K562 (cell line): ENCODE measurements around the gene PDLIM7. TPM values are rescaled to one million over a fixed set of nuclear protein-coding genes. Genes with fewer than 3 reads are reported as not detected.

Experiments
- ATAC-seq: fragments of 200-7000 bp; cut with Tn5 transposase; 3 replicates; pipeline ENCODE4 v1.9.1; 2020; ENCODE audit warnings: moderate library complexity
- BruUV-seq: library from RNA; stranded (reverse); fragments of 400-500 nt; replicated peaks from 2 replicates; lab custom pipeline; 2021; lab: Mats Ljungman, UMichigan
- CTCF ChIA-PET: fragments of 300-600 bp; formaldehyde crosslinking; extraction: SDS; loops from one replicate; lab custom pipeline; 2021; ENCODE audit warnings: low intra/inter-chr PET ratio; lab: Yijun Ruan, JAX
- POLR2A ChIA-PET: fragments of 300-600, 350-650 bp; sonication (Branson Sonifier 250); formaldehyde crosslinking; extraction: SDS; loops from one replicate; lab custom pipeline; 2021; ENCODE audit warnings: antibody characterized with exemption, inconsistent platforms; lab: Yijun Ruan, JAX
- DNase-seq, 4 experiments: peaks; one replicate each; pipeline versions ENCODE4 v3.0.0 to v3.0.0-alpha.2; 2011 to 2018; ENCODE audit warnings: low spot score in 3 of 4, mixed read lengths in 3 of 4; ENCODE audit errors: extremely low read depth in 1 of 4
- FAIRE-seq: peaks from 2 replicates; lab custom pipeline; 2011; peaks lifted over from hg19 to GRCh38; lab: Jason Lieb, UNC
- H2AFZ ChIP-seq: 2 replicates; pipeline ENCODE4 v1.6.0; 2011; ENCODE audit warnings: low read depth, low read length, control low read depth, inconsistent platforms
- H3K27ac ChIP-seq: fragments of 200-600 bp; 3 replicates; pipeline ENCODE4 v1.8.0; 2011; ENCODE audit warnings: low read depth, mild to moderate bottlenecking, control low read depth, inconsistent platforms, low read length, moderate library complexity, mixed read lengths; ENCODE audit errors: extremely low read depth
- H3K27me3 ChIP-seq, 2 experiments: fragments of 300-600 bp in 1 of 2; 2 replicates in 1 of 2; 3 replicates in 1 of 2; pipeline versions ENCODE4 v1.6.0 to v1.8.0; 2011; ENCODE audit warnings: inconsistent platforms in 2 of 2, low read length in 2 of 2, mild to moderate bottlenecking in 1 of 2, mixed read lengths in 1 of 2, moderate library complexity in 1 of 2; ENCODE audit not compliant: control insufficient read depth in 2 of 2, insufficient read depth in 2 of 2
- H3K36me3 ChIP-seq: fragments of 300-600 bp; 3 replicates; pipeline ENCODE4 v1.8.0; 2011; ENCODE audit warnings: mild to moderate bottlenecking, low read length, inconsistent platforms; ENCODE audit not compliant: control insufficient read depth, insufficient read depth
- H3K4me1 ChIP-seq, 2 experiments: fragments of 200-600 bp in 1 of 2; replicated peaks in 1 of 2; 2 replicates in 1 of 2; 3 replicates in 1 of 2; pipeline versions ENCODE4 v1.5.1 to v1.8.0; 2011; ENCODE audit warnings: inconsistent platforms in 2 of 2, low read length in 2 of 2, mild to moderate bottlenecking in 1 of 2, mixed read lengths in 1 of 2, moderate library complexity in 1 of 2; ENCODE audit not compliant: control insufficient read depth in 2 of 2, insufficient read depth in 2 of 2
- H3K4me2 ChIP-seq: 2 replicates; pipeline ENCODE4 v1.6.1; 2011; ENCODE audit warnings: low read length, control low read depth, inconsistent platforms, mixed read lengths; ENCODE audit not compliant: insufficient read depth
- H3K4me3 ChIP-seq: fragments of 200-600 bp; sonication (generic), shearing (Covaris generic); 2 replicates; pipeline ENCODE4 v1.5.1; 2016; ENCODE audit warnings: control low read depth, inconsistent platforms
- H3K79me2 ChIP-seq: fragments of 200-600 bp; 3 replicates; pipeline ENCODE4 v1.8.0; 2011; ENCODE audit warnings: low read length, inconsistent platforms; ENCODE audit not compliant: control insufficient read depth, insufficient read depth
- H3K9ac ChIP-seq, 2 experiments: 2 replicates each; pipeline versions ENCODE4 v1.6.0 to v1.6.1; 2011; ENCODE audit warnings: low read depth in 2 of 2, low read length in 2 of 2, control low read depth in 1 of 2, inconsistent platforms in 1 of 2, mild to moderate bottlenecking in 1 of 2, mixed read lengths in 1 of 2; ENCODE audit not compliant: insufficient read depth in 1 of 2
- H3K9me1 ChIP-seq: one replicate; pipeline ENCODE4 v1.6.0; 2011; ENCODE audit warnings: inconsistent platforms, mild to moderate bottlenecking, low read length, moderate library complexity; ENCODE audit not compliant: control insufficient read depth, insufficient read depth
- H3K9me3 ChIP-seq: replicated peaks from 2 replicates; pipeline ENCODE4 v1.5.1; 2011; ENCODE audit warnings: low read depth, low read length, inconsistent platforms; ENCODE audit not compliant: control insufficient read depth, insufficient read depth
- H4K20me1 ChIP-seq: replicated peaks from 2 replicates; pipeline ENCODE4 v1.6.1; 2011; ENCODE audit warnings: low read length, inconsistent platforms, mixed read lengths; ENCODE audit not compliant: control insufficient read depth, insufficient read depth
- E2F8 ChIP-seq: fragments of 450-650 bp; IDR thresholded peaks from 2 replicates; pipeline ENCODE4 v1.7.1; 2018; ENCODE audit warnings: mild to moderate bottlenecking, low read depth; ENCODE audit not compliant: partially characterized antibody
- ETV5 ChIP-seq: sonication (generic); formaldehyde crosslinking; IDR thresholded peaks from 2 replicates; pipeline ENCODE4 v1.4.0; 2020; ENCODE audit warnings: low read depth, mild to moderate bottlenecking, missing genetic modification reagents
- NFE2L1 ChIP-seq: fragments of 450-650 bp; IDR thresholded peaks from 2 replicates; pipeline ENCODE4 v1.6.1; 2016; ENCODE audit warnings: missing genetic modification characterization, low read depth, mild to moderate bottlenecking, missing compliant biosample characterization, moderate library complexity, borderline replicate concordance
- NR2C1 ChIP-seq, 2 experiments: fragments of 450-650 bp; IDR thresholded peaks; 2 replicates each; pipeline ENCODE4 v1.6.1; 2017; ENCODE audit warnings: mild to moderate bottlenecking in 2 of 2, antibody characterized with exemption in 1 of 2, inconsistent platforms in 1 of 2, missing compliant biosample characterization in 1 of 2, missing genetic modification characterization in 1 of 2
- POLR2A ChIP-seq: fragments of 450-650 bp; conservative IDR thresholded peaks from 2 replicates; pipeline ENCODE4 v1.6.1; 2016
- RBM25 ChIP-seq: fragments of 200-400 bp; formaldehyde crosslinking; IDR thresholded peaks from 2 replicates; pipeline ENCODE4 v1.6.1; 2018; ENCODE audit warnings: low read length, low read depth, moderate library complexity; ENCODE audit not compliant: severe bottlenecking
- SUPT5H ChIP-seq: fragments of 450-650 bp; IDR thresholded peaks from 2 replicates; pipeline ENCODE4 v1.6.1; 2016
- THRB ChIP-seq: fragments of 450-650 bp; formaldehyde crosslinking; conservative IDR thresholded peaks from 2 replicates; pipeline ENCODE4 v1.4.0; 2022; ENCODE audit warnings: mild to moderate bottlenecking, missing genetic modification characterization
- ZKSCAN8 ChIP-seq: fragments of 200-800 bp; sonication (Bioruptor generic); IDR thresholded peaks from 2 replicates; pipeline ENCODE4 v1.6.1; 2016; ENCODE audit warnings: missing genetic modification characterization, missing compliant biosample characterization
- ZNF583 ChIP-seq: fragments of 250-450 bp; sonication (Bioruptor Pico); IDR thresholded peaks from 2 replicates; pipeline ENCODE4 v1.4.0; 2020
- ZNF592 ChIP-seq: fragments of 450-650 bp; IDR thresholded peaks from 2 replicates; pipeline ENCODE4 v1.6.1; 2017; ENCODE audit warnings: antibody characterized with exemption, mild to moderate bottlenecking
- ZNF644 ChIP-seq: fragments of 200-800 bp; sonication (Bioruptor generic); IDR thresholded peaks from 2 replicates; pipeline ENCODE4 v1.6.1; 2016; ENCODE audit warnings: low read depth, missing genetic modification characterization, missing compliant biosample characterization
- WGBS: fragments of 100-300 bp; shearing (Covaris generic); methylation state at CpG from one replicate; pipeline ENCODE4 v1.1.6; 2016; ENCODE audit warnings: low coverage, mixed read lengths; ENCODE audit not compliant: insufficient coverage; ENCODE audit errors: missing lambda C conversion rate; 5-methylcytosine and 5-hydroxymethylcytosine counted together
- in situ Hi-C: fragments of 300-500 bp; cut with MboI; formaldehyde crosslinking; loops from 4 replicates; pipeline ENCODE4 v1.15.0; 2018; ENCODE audit warnings: inconsistent platforms, mixed read lengths
- intact Hi-C: fragments of 100-400 bp; cut with micrococcal nuclease; formaldehyde crosslinking; loops from 2 replicates; pipeline ENCODE4 v1.14.2; 2022
- polyA plus RNA-seq, 8 experiments: library from polyadenylated mRNA; depleted of rRNA in 4 of 8; stranded (reverse) in 5 of 8; unstranded in 3 of 8; fragments of >200 nt; fragmentation: Nextera tagmentation in 2 of 8; fragmentation: Illumina TruSeq in 1 of 8; extraction: Ambion mirVana in 2 of 8; extraction: Trizol in 1 of 8; gene quantifications; 2 replicates each; pipeline versions ENCODE4 v1.2.1 to v1.2.3, GENCODE V29; 2011 to 2014; ENCODE audit warnings: inconsistent platforms in 1 of 8, missing spikeins in 1 of 8
- total RNA-seq, 7 experiments: library from RNA; depleted of rRNA in 6 of 7; stranded (reverse); fragments of >200 nt in 6 of 7; fragmentation: Illumina TruSeq in 2 of 7; extraction: Trizol in 2 of 7; gene quantifications; 2 replicates each; pipeline versions ENCODE4 v1.2.1 to v1.2.3, GENCODE V29; 2011 to 2021; ENCODE audit warnings: low replicate concordance in 1 of 7

PDLIM7 gene
- total and polyA plus RNA-seq, 9 of the 15 experiments (the other 6 are each of a cell fraction or from before 2014, with no cell fraction given) = 2.1 to 124 (median 32.6) TPM

- TF ChIP-seq ZNF583 (CRISPR knock-in tag) = no peak
- peak; percentile 51 for TF ChIP-seq RBM25
- TF ChIP-seq ETV5 = peak; percentile 40; the same call in 1 of the 2 replicates
- TF ChIP-seq E2F8 = no peak
- 0 out of 2 replicates have a peak, but pooled peaks have one; percentile 27 for TF ChIP-seq POLR2A
These were observed 3.5 kb downstream of the PDLIM7 start (continued) for GRCh38 chr5:177493795-177494345.

- no peaks in the 10 kb centered on the region for H3K27me3 ChIP-seq
- H3K79me2 ChIP-seq = peaks cover 44% of the 10 kb centered on the region
- CTCF ChIA-PET = interaction anchor here (2.2 kb wide), 1 partner anchor 8 kb away, joined by 19 read pairs; no protein-coding TSS in a partner anchor
- FAIRE-seq = peak; percentile 15
- peaks cover 3% of the 10 kb centered on the region; the same call in 1 of the 2 replicates for H4K20me1 ChIP-seq
- ATAC-seq = no peak
- peak overlapping the region in 1 of 2 experiments; percentile 85; a peak in 2 of 4 replicates for H3K9ac ChIP-seq
- peaks cover 40 to 90% of the 10 kb centered on the region in 2 experiments for H3K4me1 ChIP-seq
- H2AFZ ChIP-seq = no peak overlapping the region
- BruUV-seq = no TSS peak
- no peak overlapping the region for H3K4me3 ChIP-seq
- in situ Hi-C loops (no loop called here), intact Hi-C loops (no loop called here)
- WGBS = 64% methylated on average over 5 of the region's 7 CpGs
- H3K9me3 ChIP-seq = no peaks in the 10 kb centered on the region
- POLR2A ChIA-PET = interaction anchor here (0.6 to 4.0 kb wide), 18 partner anchors 8 to 522 kb away, joined by 3 to 21 read pairs (median 4); partner anchors contain the start of genes DBN1 and DOK3
- H3K9me1 ChIP-seq = no peaks in the 10 kb centered on the region
- H3K36me3 ChIP-seq = peaks cover 74% of the 10 kb centered on the region; the same call in 2 of the 3 replicates
- DNase-seq = no peak
- H3K4me2 ChIP-seq = no peak overlapping the region
- H3K27ac ChIP-seq = peak overlapping the region; percentile 95; the same call in 2 of the 3 replicates
- TF ChIP-seq ZNF592 (peak; percentile 21; the same call in 1 of the 2 replicates), POLR2A (peak; percentile 59; the same call in 1 of the 2 replicates), NFE2L1 (tag) (no peak), NR2C1 (IDR thresholded peaks at IDR 0.05) (no peak), NR2C1 (tag; IDR thresholded peaks at IDR 0.05) (no peak), ZKSCAN8 (CRISPR knock-in tag) (no peak), THRB (CRISPR knock-in tag) (peak; percentile 81), ZNF644 (tag) (no peak), SUPT5H (0 out of 2 replicates have a peak, but pooled peaks have one; percentile 33)
These were observed 4.6 kb downstream of the PDLIM7 start for GRCh38 chr5:177492841-177493240.
